B cell (primary cell): ENCODE results near the gene GARS1. TPM values are rescaled to one million over a fixed set of nuclear protein-coding genes. Genes with fewer than 3 reads are reported as not detected.

ENCODE experiments used
- ATAC-seq: fragments of 200-7000 bp; cut with Tn5 transposase; one replicate; pipeline ENCODE4 v1.10.0; 2021; ENCODE audit warnings: low read depth, mild to moderate bottlenecking, moderate number of reproducible peaks, moderate library complexity
- CTCF ChIA-PET: fragments of 350-600 bp; sonication (Branson Sonifier 250); formaldehyde crosslinking; loops from one replicate; lab custom pipeline; 2021; ENCODE audit warnings: antibody characterized with exemption, inconsistent platforms; lab: Charles Lee
- POLR2A ChIA-PET: fragments of 350-600 bp; sonication (Branson Sonifier 250); formaldehyde crosslinking; loops from one replicate; lab custom pipeline; 2021; ENCODE audit warnings: antibody characterized with exemption; lab: Charles Lee
- DNase-seq: peaks from one replicate; pipeline ENCODE4 v3.0.0; 2013
- H2AFZ ChIP-seq: 2 replicates; pipeline ENCODE4 v1.6.1; 2012; ENCODE audit warnings: mild to moderate bottlenecking, low read depth, low read length; ENCODE audit not compliant: insufficient read depth, poor library complexity, severe bottlenecking
- H3K27ac ChIP-seq, 2 donors: 1 replicate in 1 of 2; 2 replicates in 1 of 2; pipeline ENCODE4 v1.5.1; 2012 to 2013; ENCODE audit warnings: low read length in 2 of 2, mild to moderate bottlenecking in 2 of 2, moderate library complexity in 1 of 2
- H3K27me3 ChIP-seq, 4 experiments: fragments of 200-600 bp in 1 of 4; sonication (generic) in 1 of 4; replicated peaks in 1 of 4; 1 replicate in 2 of 4; 2 replicates in 2 of 4; pipeline versions ENCODE4 v1.6.1 to v1.7.0; 2013 to 2016; ENCODE audit warnings: low read length in 3 of 4, mild to moderate bottlenecking in 2 of 4, mixed read lengths in 1 of 4, moderate library complexity in 1 of 4; ENCODE audit not compliant: insufficient read depth in 4 of 4, control insufficient read depth in 3 of 4; ENCODE audit errors: control extremely low read depth in 1 of 4
- H3K36me3 ChIP-seq, 2 experiments: replicated peaks in 1 of 2; 1 replicate in 1 of 2; 2 replicates in 1 of 2; pipeline versions ENCODE4 v1.6.1 to v1.7.1; 2013; ENCODE audit warnings: low read length in 1 of 2; ENCODE audit not compliant: insufficient read depth in 2 of 2, control insufficient read depth in 1 of 2; ENCODE audit errors: control extremely low read depth in 1 of 2, extremely low read depth in 1 of 2
- H3K4me1 ChIP-seq, 2 donors: fragments of 200-600 bp in 1 of 2; sonication (generic) in 1 of 2; 1 replicate in 1 of 2; 2 replicates in 1 of 2; pipeline versions ENCODE4 v1.5.1 to v1.6.1; 2013 to 2017; ENCODE audit warnings: low read length in 2 of 2; ENCODE audit not compliant: control insufficient read depth in 2 of 2, insufficient read depth in 2 of 2
- H3K4me2 ChIP-seq: replicated peaks from 2 replicates; pipeline ENCODE3; 2012; ENCODE audit warnings: mild to moderate bottlenecking, low read depth, low read length; ENCODE audit not compliant: poor library complexity, severe bottlenecking
- H3K4me3 ChIP-seq, 5 experiments: fragments of 200-600 bp in 1 of 5; sonication (generic) in 1 of 5; 1 replicate in 3 of 5; 2 replicates in 2 of 5; pipeline versions ENCODE4 v1.5.1 to v1.7.0; 2011 to 2016; ENCODE audit warnings: low read length in 4 of 5, mild to moderate bottlenecking in 4 of 5, low read depth in 2 of 5, control low read depth in 1 of 5, moderate library complexity in 1 of 5; ENCODE audit not compliant: insufficient read depth in 1 of 5; ENCODE audit errors: control extremely low read depth in 1 of 5, extremely low read depth in 1 of 5
- H3K79me2 ChIP-seq: fragments of 200-600 bp; sonication (generic); one replicate; pipeline ENCODE4 v1.6.0; 2016; ENCODE audit warnings: low read length; ENCODE audit not compliant: control insufficient read depth, insufficient read depth
- H3K9ac ChIP-seq: fragments of 200-600 bp; sonication (generic); 2 replicates; pipeline ENCODE4 v1.6.1; 2017; ENCODE audit warnings: mild to moderate bottlenecking, low read length, moderate library complexity
- H3K9me3 ChIP-seq, 3 donors: one replicate each; pipeline versions ENCODE4 v1.6.1 to v1.7.1; 2013; ENCODE audit warnings: low read length in 2 of 3; ENCODE audit not compliant: control insufficient read depth in 2 of 3, insufficient read depth in 1 of 3; ENCODE audit errors: control extremely low read depth in 1 of 3
- H4K20me1 ChIP-seq: 2 replicates; pipeline ENCODE4 v1.6.0; 2012; ENCODE audit warnings: mild to moderate bottlenecking, low read length; ENCODE audit not compliant: insufficient read depth, control insufficient read depth, poor library complexity, severe bottlenecking
- H3K27ac Mint-ChIP-seq: one replicate; pipeline ENCODE4 v1.8.0; 2021; ENCODE audit warnings: mixed read lengths
- H3K27me3 Mint-ChIP-seq: one replicate; pipeline ENCODE4 v1.8.0; 2021; ENCODE audit warnings: mixed read lengths
- H3K4me1 Mint-ChIP-seq: one replicate; pipeline ENCODE4 v1.8.0; 2021; ENCODE audit warnings: mixed read lengths
- H3K4me3 Mint-ChIP-seq: one replicate; pipeline ENCODE4 v1.8.0; 2021; ENCODE audit warnings: mixed read lengths
- H3K9me3 Mint-ChIP-seq: one replicate; pipeline ENCODE4 v1.8.0; 2022; ENCODE audit warnings: mixed read lengths; ENCODE audit not compliant: insufficient read depth
- CTCF ChIP-seq: fragments of 200-600 bp; IDR thresholded peaks from one replicate; pipeline ENCODE4 v1.8.0; 2022; ENCODE audit warnings: antibody characterized with exemption, mild to moderate bottlenecking
- EZH2 ChIP-seq: IDR thresholded peaks from 2 replicates; pipeline ENCODE4 v1.6.1; 2012; ENCODE audit warnings: borderline replicate concordance, low read depth, mild to moderate bottlenecking, moderate library complexity, low read length; ENCODE audit not compliant: insufficient read depth, poor library complexity, severe bottlenecking
- WGBS: methylation state at CpG from one replicate; pipeline ENCODE4 v1.1.5; 2013; ENCODE audit warnings: missing lambda C conversion rate; ENCODE audit not compliant: insufficient coverage; 5-methylcytosine and 5-hydroxymethylcytosine counted together
- intact Hi-C: fragments of 100-400 bp; cut with micrococcal nuclease; formaldehyde crosslinking; loops from one replicate; pipeline ENCODE4 v1.10.0; 2022
- polyA plus RNA-seq: library from polyadenylated mRNA; depleted of rRNA; stranded (reverse); fragments of >200 nt; gene quantifications from 2 replicates; pipeline ENCODE4 v1.2.3, GENCODE V29; 2012
- total RNA-seq, 2 donors: library from RNA; stranded (reverse); fragments of 120-200 nt in 1 of 2; gene quantifications; 1 replicate in 1 of 2; 2 replicates in 1 of 2; pipeline versions ENCODE4 v1.2.3 to v1.2.4, GENCODE V29; 2013 to 2022

Gene GARS1
- total and polyA plus RNA-seq, 2 donors (not counting 1 experiment from before 2014, with no cell fraction given): 54.9 to 61.7 TPM

- H3K9ac ChIP-seq: no peak overlapping the region
- DNase-seq (no peak), ATAC-seq (no peak)
- ChIA-PET POLR2A (no interaction called here), CTCF (interaction anchor here (0.6 to 2.2 kb wide), 2 partner anchors 8 to 511 kb away, joined by 3 to 13 read pairs; no protein-coding TSS in a partner anchor)
- peaks cover 0 to 3% (median 0%) of the 10 kb centered on the region in 3 donors for H3K9me3 ChIP-seq
- no peak for TF ChIP-seq CTCF
- TF ChIP-seq EZH2: no peak
- no peaks in the 10 kb centered on the region for H3K4me1 ChIP-seq
- no peaks in the 10 kb centered on the region for H3K9me3 Mint-ChIP-seq
- H3K36me3 ChIP-seq: peaks cover 6 to 26% of the 10 kb centered on the region in 2 experiments
- H3K79me2 ChIP-seq: no peaks in the 10 kb centered on the region
- H3K27me3 Mint-ChIP-seq: no peaks in the 10 kb centered on the region
- intact Hi-C loops: no loop called here
- H3K27ac Mint-ChIP-seq: no peak overlapping the region
- no peaks in the 10 kb centered on the region for H4K20me1 ChIP-seq
- no peak overlapping the region for H3K4me3 ChIP-seq
- H3K4me3 Mint-ChIP-seq: no peak overlapping the region
- H3K4me1 Mint-ChIP-seq: no peaks in the 10 kb centered on the region
- no peak overlapping the region for H3K4me2 ChIP-seq
- H2AFZ ChIP-seq: no peak overlapping the region
- 90% methylated on average over 4 of the region's 5 CpGs for WGBS
- no peak overlapping the region for H3K27ac ChIP-seq
- H3K27me3 ChIP-seq: no peaks in the 10 kb centered on the region
These were observed 22.4 kb upstream of the GARS1 start for GRCh38 chr7:30572212-30572841.

- no peak overlapping the region for H2AFZ ChIP-seq
- POLR2A ChIA-PET: no interaction called here
- no peak overlapping the region for H3K4me3 ChIP-seq
These were observed 18.8 kb upstream of the GARS1 start for GRCh38 chr7:30575910-30576309.

More at GRCh38 chr7:30575910-30576309, 18.8 kb upstream of the GARS1 start:
- Histone ChIP-seq H3K9me3 (no peaks in the 10 kb centered on the region), H3K9ac (no peak overlapping the region), H3K79me2 (no peaks in the 10 kb centered on the region), H3K4me2 (no peak overlapping the region), H3K27ac (no peak overlapping the region), H4K20me1 (no peaks in the 10 kb centered on the region), H3K36me3 (peaks cover 0 to 38% of the 10 kb centered on the region in 2 experiments), H3K27me3 (no peaks in the 10 kb centered on the region), H3K4me1 (no peaks in the 10 kb centered on the region)
- Mint-ChIP-seq H3K27me3 (no peaks in the 10 kb centered on the region), H3K27ac (no peak overlapping the region), H3K4me3 (no peak overlapping the region), H3K4me1 (no peaks in the 10 kb centered on the region), H3K9me3 (no peaks in the 10 kb centered on the region)
- TF ChIP-seq CTCF (no peak), EZH2 (no peak)
- DNase-seq (no peak), ATAC-seq (no peak)
- WGBS: 100% methylated on average over 2 of the region's 2 CpGs
- CTCF ChIA-PET: interaction anchor here (1.0 kb wide), 1 partner anchor 12 kb away, joined by 4 read pairs; no protein-coding TSS in a partner anchor
- intact Hi-C loops: no loop called here
